ENCODE results near the gene ASPDH.
"Not testable (repeated sequence)": the region's sequence is repeated elsewhere in the genome, so short reads cannot be mapped to it uniquely, and the experiment has no call there.

The ASPDH gene

DNA sequence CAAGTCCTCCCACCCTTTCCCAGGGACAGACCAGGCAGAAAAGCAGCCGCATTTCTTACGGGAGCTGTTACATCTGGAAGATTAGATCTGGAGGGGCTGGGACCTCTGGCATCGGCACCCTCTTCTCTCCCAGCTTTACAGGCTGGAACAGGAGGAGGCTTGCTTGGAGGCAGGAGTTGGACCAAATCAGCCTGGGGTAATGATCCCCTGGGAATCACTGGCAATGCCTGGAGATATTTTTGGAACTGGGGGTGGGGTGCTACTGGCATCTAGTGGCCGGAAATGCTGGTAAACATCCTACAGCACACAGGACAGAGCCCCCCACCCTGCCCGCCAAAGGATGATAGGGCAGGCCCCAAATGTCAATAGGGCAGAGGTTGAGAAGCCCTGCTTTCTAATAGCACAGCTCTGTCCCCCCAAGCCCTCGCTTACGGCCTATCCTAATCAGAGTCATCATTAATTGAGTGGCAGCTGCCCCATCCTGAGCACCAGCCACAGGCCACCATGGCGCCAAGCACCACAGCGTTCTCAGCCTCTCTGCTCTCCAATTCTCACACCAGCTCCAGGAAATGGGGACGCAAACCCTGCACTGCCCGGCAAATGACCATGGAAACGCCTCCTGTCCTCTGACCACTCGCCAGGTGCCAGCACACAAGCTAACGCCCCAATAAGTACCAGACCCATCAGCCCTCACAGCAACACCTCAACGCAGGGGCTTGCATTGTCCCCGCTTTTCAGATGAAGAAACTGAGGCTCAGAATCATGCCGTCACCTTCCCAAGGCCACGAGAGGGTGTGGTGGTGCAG is 33.9 kb upstream of the ASPDH start:
- DNase-seq (ENCODE audit: low read depth in 2 of 2), result no peak

DNA sequence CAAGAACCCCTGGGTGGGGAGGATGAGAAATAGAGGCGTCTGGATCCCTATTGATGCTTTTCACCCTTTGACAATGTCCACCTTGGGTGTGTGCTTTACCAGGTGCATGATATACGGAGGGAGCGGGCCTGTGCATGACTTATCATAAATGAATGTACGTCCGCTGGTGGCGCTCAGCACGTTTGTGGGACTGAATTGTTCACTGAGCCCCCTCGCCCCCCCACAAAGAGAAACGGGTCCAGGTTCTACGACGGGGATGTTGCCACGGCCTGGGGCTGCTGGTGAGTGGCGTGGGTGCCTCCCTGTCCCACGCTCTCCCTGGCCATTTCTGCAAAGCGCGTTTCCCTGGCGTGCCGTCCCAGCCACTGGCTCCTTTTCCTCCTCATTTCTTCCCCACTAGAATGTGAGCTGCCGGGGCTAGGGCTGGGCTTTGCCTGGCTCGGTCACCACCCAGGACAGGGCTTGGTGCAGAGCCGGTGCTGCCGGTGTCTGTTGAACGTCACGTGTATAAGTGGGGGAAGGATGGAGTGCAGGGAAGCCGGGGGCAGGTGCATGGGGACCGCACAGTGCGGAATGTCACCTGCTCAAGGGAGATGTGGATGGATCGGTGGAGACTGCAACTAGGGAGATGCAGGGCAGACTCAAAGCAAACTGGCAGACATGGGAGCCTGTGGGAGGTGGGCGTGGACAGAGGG is 33.0 kb upstream of the ASPDH start:
- no peak for DNase-seq (ENCODE audit: low read depth in 2 of 2)

DNA sequence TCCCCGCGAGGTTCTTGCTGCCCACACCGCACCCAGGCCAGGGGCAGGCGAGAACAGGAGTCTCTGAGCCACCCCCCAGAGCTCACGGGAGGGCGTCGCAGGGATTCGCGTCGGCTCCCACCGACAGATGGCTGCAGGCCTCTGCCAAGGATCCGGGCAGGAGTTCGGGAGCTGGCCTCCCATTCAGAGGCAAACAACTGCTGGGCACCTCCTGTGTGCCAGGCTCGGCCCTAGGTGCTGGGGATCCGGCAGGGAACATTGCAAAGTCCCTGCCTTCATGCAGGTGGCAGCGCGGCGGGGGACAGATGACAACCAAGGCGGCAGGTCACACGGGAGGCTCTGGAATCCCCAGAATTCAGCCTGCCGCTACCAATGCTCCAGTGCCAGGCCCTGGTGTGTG is 29.2 kb upstream of the ASPDH start:
- DNase-seq (ENCODE audit: low read depth in 2 of 2), result no peak

DNA sequence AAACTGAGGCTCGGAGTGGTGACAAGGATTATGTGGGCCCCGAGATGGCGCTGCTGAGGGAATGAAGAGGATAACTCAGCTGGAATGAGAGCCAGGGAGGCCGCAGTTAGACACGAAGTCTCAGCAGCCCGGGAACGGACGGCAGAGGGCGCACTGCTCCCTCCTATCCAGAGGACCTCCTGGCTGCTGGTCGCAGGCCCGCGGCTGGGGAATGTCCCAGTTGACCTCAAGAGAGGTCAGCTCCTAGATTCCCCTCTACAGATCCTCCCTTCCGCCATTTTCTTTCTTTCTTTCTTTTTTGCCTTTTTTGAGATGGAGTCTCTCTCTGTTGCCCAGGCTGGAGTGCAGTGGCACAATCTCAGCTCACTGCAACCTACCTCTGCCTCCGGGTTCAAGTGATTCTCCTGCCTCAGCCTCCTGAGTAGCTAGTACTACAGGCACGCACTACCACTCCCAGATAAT is 24.1 kb upstream of the ASPDH start:
- DNase-seq (ENCODE audit: low read depth in 2 of 2), result peak; percentile 39 to 65

DNA sequence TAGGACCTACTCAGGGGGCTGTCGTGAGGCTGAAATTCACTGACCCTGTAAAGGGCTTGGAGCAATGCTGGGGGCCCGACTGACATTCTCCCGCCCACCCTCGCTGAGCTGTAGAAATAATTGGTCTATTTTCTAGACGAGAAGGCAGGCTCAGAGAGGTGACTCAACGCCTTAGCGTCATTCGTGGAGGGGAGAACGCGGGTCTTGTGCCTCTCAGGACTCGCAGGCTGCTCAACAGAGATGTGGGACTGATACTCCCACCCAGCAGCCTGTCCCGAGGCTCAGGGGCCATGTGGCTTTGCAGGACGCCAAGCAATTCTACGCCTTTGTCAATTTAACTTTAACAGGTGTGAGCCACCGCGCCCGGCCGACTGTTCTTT is 23.6 kb upstream of the ASPDH start:
- no peak for DNase-seq (ENCODE audit: low read depth in 2 of 2)

DNA sequence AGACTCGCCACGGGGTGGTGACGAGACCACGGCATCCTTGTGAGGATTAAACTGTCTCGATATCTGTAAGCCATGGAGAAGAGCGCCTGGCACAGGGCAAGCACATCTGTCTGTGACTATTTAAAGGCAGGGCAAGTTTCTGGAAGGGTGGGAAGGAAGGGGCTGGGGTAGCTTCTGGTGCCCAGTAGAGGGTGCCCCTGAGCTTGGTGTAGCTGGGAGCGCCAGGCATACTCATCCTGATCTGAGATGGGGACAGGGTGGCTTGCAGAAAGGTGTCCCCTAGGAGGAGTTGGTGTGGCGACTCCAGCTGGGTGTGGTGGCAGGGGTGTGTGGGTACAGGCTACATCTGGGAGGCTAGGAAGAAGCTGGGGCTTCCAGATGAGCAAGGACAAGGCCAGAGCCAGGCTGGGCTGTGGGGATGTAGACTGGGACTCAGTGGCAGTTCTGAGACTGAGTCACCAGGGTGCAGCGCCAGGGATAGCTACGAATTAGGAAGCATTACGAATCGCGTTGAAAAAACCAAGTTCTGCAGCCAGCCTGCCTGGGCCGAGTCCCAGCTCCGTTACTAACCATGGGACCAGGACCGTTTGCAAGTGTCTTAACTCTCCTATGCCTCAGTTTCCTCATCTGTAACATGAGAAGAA is 23.1 kb upstream of the ASPDH start:
- DNase-seq (ENCODE audit: low read depth in 2 of 2), result no peak

DNA sequence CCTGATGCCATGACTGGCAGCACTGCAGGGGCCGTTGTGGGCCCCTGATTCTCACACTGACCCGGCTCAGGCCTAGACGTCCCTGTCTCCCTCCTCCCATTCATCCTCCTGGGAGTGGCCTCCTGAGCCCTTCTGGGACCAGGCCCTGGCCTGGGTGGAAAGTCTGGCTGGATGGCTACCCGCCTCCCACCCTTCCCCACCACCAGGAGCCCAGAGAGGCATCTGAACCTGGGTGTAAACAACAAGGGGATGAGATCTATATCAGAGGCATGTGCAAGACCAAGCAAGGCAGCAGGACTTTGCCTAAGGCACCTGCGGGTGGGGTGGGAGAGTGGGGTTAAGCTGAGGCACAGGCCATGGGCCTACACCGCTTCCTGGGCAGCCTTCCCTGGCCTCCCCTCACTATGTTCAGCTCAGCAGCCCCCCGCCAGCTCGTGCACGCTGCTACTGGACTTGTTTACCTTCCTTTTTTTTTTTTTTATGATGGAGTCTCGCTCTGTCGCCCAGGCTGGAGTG is 22.0 kb upstream of the ASPDH start:
- no peak for DNase-seq (ENCODE audit: low read depth in 2 of 2)

DNA sequence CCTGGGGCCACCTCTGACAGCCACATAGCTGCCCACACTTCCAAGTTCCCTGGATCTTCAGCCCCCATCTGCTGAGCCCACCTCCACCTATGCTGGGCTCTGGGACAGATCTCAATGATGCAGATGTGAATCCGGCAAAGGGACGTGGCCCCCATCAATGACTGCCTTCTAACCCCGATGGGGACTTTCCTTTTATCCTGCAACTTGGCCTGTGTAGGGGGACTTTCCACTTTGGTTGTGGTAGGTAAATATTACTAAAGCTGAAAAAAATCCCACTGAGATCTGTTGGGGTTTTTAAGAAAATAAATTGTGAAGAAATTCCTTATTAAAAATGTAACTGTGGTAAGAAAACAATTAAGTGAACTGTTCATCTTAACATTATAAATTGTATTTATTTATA is 20.8 kb upstream of the ASPDH start:
- no peak for DNase-seq (ENCODE audit: low read depth in 2 of 2)

DNA sequence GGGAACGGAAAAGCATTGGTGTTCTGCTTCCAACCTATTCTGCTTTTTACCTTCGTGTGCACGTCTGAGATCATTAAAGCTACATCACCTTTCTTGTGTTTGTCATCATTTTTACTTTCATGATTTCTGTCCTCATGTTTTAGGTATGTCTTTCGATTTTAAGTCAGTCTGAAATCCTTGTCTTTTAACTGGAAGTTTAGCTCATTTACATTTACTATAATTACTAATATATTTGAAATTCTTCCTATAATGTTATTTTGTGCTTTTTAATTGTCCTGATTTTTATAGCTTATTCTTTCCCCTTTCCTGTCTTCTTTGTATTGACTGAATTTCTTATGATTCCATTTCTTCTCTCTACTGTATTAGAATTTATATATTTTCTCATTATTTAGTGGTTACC is 19.2 kb upstream of the ASPDH start:
- DNase-seq (ENCODE audit: low read depth in 2 of 2), result no peak

DNA sequence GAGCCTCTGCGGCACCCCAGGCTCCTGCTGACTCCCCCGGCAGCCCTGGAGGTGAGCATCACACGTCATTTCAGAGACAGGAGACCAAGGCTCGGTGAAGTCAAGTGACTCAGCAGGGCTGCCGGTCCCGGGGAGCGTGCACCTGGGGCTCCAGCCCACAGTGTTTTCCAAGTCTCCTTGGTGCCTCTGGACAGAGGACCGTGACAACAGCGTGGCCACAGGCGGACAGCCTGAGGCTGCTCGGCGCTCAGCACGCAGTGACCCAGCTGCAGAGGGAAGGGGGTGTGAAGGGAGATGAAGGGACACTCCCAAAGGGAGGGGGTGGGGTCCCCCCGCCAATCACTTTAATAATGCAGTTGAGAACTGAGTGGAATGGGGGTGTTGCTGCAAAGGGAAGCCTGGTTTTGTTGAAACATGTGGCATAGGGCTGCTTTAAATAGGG is 17.5 kb upstream of the ASPDH start:
- DNase-seq (ENCODE audit: low read depth in 2 of 2), result no peak

DNA sequence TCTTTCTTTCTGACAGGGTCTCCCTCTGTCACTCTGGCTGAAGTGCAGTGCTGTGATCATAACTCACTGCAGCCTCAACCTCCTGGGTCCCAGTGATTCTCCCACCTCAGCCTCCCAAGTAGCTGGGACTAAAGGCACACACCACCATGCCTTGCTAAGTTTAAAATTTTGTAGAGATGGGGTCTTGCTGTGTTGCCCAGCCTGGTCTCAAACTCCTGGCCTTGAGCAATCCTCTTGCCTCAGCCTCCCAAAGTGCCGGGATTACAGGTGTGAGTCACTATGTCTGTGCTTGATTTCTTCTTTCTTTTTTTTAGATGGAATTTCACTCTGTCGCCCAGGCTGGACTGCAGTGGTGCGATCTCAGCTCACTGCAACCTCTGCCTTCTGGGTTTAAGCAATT is 14.3 kb upstream of the ASPDH start:
- not testable (repeated sequence) for DNase-seq (ENCODE audit: low read depth in 2 of 2)

DNA sequence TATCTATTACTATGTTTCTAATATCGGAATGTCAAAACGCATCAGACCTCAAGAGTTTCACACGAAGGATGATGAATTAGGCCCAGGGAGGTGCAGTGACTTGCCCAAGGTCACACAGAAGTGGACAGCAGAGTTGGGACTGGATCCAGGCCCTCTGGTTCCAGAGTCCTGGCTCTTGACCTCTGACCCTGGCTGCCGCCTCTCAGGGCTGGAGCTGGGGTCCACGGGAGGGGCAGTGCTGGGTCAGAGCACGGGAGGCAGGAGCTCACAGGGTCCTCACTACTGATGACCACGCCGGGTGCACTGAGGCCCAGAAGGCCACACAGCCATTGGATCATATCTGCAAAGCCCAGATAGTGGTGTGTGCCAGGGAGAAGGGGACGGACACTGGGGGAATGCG is 9.2 kb upstream of the ASPDH start:
- DNase-seq (ENCODE audit: low read depth in 2 of 2), result no peak

DNA sequence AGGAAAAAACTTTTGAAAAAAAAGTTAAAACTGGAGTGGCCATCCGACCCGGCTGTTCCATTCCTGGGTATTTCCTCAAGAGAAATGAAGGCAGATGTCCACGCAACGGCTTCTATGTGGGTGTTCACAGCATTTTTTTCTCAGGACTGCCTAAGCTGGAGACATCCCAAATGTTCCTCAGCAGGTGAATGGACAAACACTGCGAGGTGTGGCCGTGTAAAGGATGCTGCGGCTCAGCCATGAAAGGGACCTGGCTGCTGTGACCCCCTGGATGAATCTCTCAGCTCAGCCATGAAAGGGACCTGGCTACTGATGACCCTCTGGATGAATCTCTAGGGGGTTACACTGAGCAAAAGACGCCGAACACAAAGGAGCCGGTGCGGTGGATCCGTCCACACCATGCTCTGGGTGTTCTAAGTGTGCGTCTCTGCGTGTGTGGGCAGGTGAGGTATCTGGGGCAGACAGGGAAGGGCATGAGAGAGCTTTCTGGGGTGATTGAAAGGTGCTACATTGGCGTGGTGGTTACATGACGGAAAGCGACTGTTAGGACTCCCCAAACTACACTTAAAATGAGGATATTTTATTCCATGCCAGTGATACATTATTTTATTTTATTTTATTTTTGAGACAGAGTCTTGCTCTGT is 7.2 kb upstream of the ASPDH start:
- no peak for DNase-seq (ENCODE audit: low read depth in 2 of 2)

DNA sequence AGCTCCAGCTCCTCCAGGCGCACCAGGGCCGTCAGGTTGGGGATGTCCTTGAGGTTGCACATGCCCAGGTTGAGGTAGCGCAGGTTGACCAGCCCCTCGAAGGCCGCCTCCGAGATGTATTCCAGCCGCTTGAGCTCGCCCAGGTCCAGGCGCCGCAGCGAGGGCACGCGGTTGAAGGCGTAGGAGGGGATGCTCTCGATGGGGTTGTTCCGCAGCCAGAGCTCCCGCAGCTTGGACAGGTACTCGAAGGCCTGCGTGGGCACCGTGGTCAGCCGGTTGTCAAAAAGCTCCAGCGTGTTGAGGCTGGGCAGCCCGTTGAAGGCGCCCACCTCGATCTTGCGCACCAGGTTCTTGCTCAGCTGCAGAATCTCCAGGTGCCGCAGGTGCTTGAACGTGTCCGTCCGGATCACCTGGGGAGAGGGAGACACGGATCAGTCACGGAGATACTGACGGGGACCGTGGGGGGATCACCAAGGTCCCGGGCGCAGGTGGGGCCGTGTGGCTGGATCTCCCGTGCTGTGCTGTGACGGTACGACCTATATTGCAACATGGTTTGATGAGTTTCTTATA is 5.4 kb upstream of the ASPDH start:
- DNase-seq (ENCODE audit: low read depth in 2 of 2), result no peak

DNA sequence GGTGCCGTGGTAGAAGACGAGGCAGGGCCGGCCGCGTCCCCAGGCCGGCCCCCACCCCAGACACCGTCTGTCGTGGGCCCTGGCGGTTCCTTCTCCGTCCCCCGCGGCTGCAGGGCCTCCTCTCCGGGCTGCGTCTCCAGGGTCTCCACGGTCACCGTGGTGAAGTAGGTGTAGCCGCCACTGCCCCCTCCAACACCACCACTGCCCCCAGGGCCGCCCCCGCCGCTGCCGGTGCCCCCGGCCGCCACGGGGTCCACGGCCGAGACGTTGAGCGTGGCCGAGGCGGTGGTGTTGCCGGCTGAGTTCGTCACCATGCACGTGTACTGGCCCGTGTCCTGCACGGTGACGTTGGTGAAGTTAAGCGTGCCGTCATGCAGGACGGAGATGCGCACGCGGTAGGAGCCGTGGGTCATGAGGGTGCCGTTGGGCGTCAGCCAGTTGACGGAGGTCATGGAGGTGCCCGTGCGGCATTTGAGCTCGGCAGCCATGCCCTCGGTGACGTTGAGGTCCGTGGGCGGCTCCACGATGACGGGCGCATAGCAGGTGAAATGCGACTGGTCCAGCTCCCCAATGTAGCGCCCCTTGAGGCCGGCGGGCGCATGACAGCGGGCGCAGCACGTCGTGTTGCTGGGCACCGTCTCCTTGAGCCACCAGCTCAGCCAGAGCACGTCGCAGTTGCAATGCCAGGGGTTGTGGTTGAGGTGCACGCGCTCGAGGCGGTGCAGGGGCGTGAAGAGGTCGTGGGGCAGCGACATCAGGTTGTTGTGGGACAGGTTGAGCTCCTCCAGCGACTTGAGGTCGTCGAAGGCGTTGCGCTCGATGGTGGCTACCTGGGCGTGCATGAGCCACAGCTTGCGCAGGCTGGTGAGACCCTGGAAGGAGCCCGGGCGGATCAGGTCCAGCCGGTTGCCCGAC is 4.6 kb upstream of the ASPDH start:
- no peak for DNase-seq (ENCODE audit: low read depth in 2 of 2)

DNA sequence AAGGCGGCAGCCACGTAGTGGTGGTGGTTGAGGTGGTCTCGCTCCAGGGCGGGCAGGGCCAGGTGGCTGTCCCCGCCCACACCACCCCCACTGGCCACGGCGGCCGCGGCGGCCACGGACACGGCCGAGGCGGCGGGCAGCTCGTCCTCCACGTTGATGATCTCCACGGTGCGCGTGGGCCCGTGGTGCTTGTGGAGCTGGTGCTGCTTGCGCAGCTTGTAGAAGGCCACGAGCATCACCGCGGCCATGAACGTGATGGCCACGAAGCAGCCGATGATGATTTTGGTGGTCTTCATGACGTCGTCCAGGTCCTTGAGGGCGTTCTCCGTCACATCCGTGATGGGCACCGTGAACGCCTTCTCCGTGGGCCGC is 4.0 kb upstream of the ASPDH start:
- DNase-seq (ENCODE audit: low read depth in 2 of 2), result no peak

DNA sequence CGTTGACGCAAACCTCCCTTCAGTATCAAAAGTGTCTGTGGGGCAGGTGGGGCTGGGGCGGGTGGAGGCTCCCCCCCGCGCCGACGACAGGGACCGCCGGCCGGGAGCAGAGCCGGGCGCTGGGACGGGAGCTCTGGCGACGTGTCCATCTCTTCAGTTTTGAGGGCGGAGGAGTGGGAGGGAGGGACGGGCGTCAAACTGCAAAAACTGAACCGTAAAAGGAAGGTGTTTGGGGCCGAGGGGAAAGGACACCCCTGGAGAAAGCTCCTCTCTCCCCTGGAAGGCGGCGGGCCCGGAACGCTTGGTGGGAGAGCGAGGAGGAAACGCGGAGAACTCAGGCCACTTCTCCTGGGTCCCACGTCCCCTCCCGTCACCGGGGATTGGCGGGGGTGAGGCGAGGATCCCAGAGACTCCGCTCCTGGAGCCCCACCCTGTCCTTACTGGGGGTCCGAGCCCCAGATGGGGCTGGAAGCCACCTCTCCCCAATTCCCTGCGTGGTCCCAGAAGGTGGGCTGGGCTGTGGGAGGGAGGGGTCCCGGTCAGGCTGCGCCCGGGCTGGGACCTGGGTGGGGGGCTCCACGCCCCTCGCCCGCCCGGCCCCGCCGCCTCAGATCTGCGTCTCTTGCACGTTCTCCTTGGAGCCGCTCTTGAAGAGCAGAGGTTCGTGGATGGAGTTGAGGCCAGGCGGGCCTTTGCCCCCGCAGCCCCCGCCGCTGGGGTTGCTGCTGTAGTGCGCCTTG is 3.4 kb upstream of the ASPDH start:
- no peak for DNase-seq (ENCODE audit: low read depth in 2 of 2)

DNA sequence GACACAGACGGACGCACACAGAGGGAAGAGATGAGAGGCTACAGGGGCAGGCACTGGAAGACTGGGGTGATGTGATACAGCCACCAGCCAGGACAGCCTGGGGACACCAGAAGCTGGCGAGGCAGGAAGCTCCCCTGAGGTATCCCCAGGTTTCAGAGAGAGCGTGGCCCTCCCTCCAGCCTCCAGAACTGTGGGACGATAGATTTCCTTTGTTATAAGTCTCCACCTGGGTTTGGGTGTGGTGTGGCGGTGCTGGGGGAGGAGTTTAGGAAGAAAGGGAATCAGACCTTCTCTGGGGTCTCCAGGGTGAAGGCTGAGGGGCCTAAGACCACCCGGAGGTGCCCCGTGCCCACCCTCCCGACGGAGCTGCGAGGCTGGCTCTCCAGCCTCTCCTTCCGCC is 2.7 kb upstream of the ASPDH start:
- no peak for DNase-seq (ENCODE audit: low read depth in 2 of 2)

DNA sequence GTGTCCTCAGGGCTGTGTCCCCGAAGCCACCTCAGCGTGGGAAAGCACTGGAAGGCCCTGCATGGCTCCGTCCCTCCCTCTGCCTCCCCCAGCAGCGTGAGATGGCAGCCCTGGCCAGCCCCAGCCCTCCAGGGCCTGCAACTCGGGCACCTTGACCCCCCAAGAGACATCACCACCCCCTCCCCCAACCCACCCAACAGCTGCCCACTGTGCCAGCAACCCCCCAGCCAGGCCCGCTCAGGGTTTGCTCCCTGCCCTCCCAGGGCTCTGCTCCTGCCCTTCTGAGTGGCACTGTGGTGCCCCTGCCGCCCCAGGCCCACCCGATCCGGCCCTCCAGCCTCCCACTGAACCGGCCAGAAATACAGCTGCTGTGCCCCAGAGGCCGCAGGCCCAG is 1.5 kb upstream of the ASPDH start:
- no peak for DNase-seq (ENCODE audit: low read depth in 2 of 2)
